HepG2 (cell line): Measurements from ENCODE around the gene FRAS1. TPM values are rescaled to one million over a fixed set of nuclear protein-coding genes. Genes with fewer than 3 reads are reported as not detected.

Source experiments
- CREM ChIP-seq, 2 experiments: sonication (generic) in 1 of 2; formaldehyde crosslinking in 1 of 2; IDR thresholded peaks; 2 replicates each; pipeline versions ENCODE4 v1.4.0 to v1.6.1; 2016 to 2020; ENCODE audit warnings: antibody characterized with exemption in 1 of 2, mild to moderate bottlenecking in 1 of 2, missing genetic modification reagents in 1 of 2
- HNF4A ChIP-seq: sonication (generic); formaldehyde crosslinking; IDR thresholded peaks from 2 replicates; pipeline ENCODE4 v1.4.0; 2020; ENCODE audit warnings: missing genetic modification reagents
- KMT2B ChIP-seq: IDR thresholded peaks from 2 replicates; pipeline ENCODE4 v1.6.1; 2016; ENCODE audit warnings: missing genetic modification reagents, missing compliant biosample characterization
- MZF1 ChIP-seq: sonication (generic); formaldehyde crosslinking; IDR thresholded peaks from 2 replicates; pipeline ENCODE4 v1.8.1; 2023; ENCODE audit warnings: mild to moderate bottlenecking, missing genetic modification reagents, borderline replicate concordance
- SCMH1 ChIP-seq: sonication (generic); formaldehyde crosslinking; IDR thresholded peaks from 2 replicates; pipeline ENCODE4 v1.9.0; 2021; ENCODE audit warnings: missing genetic modification reagents, mild to moderate bottlenecking, borderline replicate concordance
- YEATS4 ChIP-seq: sonication (generic); formaldehyde crosslinking; IDR thresholded peaks from 2 replicates; pipeline ENCODE4 v1.4.0; 2020; ENCODE audit warnings: missing genetic modification reagents, borderline replicate concordance
- ZNF317 ChIP-seq: sonication (generic); formaldehyde crosslinking; IDR thresholded peaks from 2 replicates; pipeline ENCODE4 v1.5.0; 2020; ENCODE audit warnings: mild to moderate bottlenecking, missing genetic modification reagents
- polyA plus RNA-seq, 8 experiments: library from polyadenylated mRNA; depleted of rRNA in 3 of 8; stranded (reverse) in 7 of 8; unstranded in 1 of 8; fragments of >200 nt; fragmentation: Illumina TruSeq in 4 of 8; extraction: Trizol in 4 of 8; gene quantifications; 2 replicates each; pipeline versions ENCODE4 v1.2.1 to v1.2.3, GENCODE V29; 2011 to 2016; ENCODE audit warnings: low read depth in 4 of 8, missing spikeins in 1 of 8, mixed read lengths in 1 of 8; ENCODE audit not compliant: insufficient read depth in 1 of 8
- total RNA-seq, 5 experiments: library from RNA; depleted of rRNA; stranded (reverse); fragments of >200 nt; fragmentation: Illumina TruSeq; extraction: Trizol; gene quantifications; 2 replicates each; pipeline ENCODE4 v1.2.3, GENCODE V29; 2016; ENCODE audit warnings: low read depth in 1 of 5
- TF ChIP-seq, protein P1 (sequence below): sonication (generic); formaldehyde crosslinking; IDR thresholded peaks from 2 replicates; pipeline ENCODE4 v1.9.0; 2022; ENCODE audit warnings: missing genetic modification reagents, mild to moderate bottlenecking, borderline replicate concordance
- TF ChIP-seq, protein P2 (sequence below): sonication (generic); formaldehyde crosslinking; IDR thresholded peaks from 2 replicates; pipeline ENCODE4 v1.4.0; 2020; ENCODE audit warnings: mild to moderate bottlenecking, missing genetic modification reagents
- TF ChIP-seq, protein P3 (sequence below): sonication (generic); formaldehyde crosslinking; IDR thresholded peaks from one replicate; pipeline ENCODE4 v1.5.1; 2020; ENCODE audit warnings: mild to moderate bottlenecking, missing genetic modification reagents; ENCODE audit errors: not compliant biosample characterization
- TF ChIP-seq, protein P4 (sequence below): sonication (generic); formaldehyde crosslinking; IDR thresholded peaks from 2 replicates; pipeline ENCODE4 v1.4.0; 2020; ENCODE audit warnings: missing genetic modification reagents
- TF ChIP-seq, protein P5 (sequence below): IDR thresholded peaks from 2 replicates; pipeline ENCODE4 v1.6.1; 2018; ENCODE audit warnings: missing genetic modification reagents, mild to moderate bottlenecking, missing compliant biosample characterization

FRAS1 gene
- total and polyA plus RNA-seq, 2 of the 13 experiments (the other 11 are each of a cell fraction or from before 2014, with no cell fraction given), result 22.5 to 31.6 TPM

DNA sequence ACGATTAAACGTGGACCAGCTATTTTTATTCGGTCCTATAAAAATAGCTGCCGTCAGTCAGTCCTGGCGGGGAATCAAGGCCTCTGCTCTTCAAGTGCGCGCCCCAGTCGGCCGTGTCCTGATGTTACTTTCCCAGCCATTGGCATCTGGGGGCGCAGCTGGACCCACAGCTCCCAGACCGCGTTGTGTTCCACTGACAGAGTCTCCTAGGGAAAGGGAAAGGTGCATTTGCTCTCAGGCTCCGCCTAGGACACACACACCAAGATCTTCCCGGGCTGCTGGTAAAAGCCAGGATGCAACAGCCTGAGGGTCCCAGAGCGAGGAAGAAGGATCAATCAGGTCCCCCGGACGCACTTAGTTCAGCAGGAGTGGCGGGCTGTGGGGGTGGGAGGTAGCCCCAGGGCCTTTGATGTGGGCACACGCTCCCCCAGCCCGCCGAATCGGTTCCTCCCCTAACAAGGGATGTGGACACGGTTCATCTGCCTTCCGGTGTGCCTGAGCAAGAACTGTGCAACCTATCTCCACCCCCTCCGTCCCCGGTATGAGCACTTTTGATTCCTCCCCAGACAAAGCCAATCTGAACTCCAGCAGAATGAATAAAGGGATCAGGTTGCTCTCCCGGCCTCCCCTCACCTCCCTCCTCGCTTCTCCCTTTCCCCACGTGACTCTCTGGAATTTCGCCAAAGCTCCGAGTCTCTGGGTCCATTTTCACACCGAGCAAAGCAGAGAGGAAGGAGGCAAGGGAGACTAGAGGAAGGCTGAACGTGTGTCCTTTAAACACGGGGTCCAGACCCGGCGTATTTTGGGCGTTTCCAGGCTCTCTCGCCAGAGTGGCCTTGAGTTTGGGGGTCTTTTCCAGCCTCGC is 626 bp upstream of the FRAS1 start (continued):
- TF ChIP-seq KMT2B (no peak), CREM (IDR thresholded peaks at IDR 0.05) (peak; percentile 32; the same call in 1 of the 2 replicates), CREM (CRISPR knock-in tag; IDR thresholded peaks at IDR 0.05) (no peak), ZNF317 (0 out of 2 replicates have a peak, but pooled peaks have one; percentile 34), HNF4A (no peak), YEATS4 (CRISPR knock-in tag) (peak; percentile 72), SCMH1 (no peak), MZF1 (CRISPR knock-in tag) (no peak)
- TF ChIP-seq, protein P1, sequence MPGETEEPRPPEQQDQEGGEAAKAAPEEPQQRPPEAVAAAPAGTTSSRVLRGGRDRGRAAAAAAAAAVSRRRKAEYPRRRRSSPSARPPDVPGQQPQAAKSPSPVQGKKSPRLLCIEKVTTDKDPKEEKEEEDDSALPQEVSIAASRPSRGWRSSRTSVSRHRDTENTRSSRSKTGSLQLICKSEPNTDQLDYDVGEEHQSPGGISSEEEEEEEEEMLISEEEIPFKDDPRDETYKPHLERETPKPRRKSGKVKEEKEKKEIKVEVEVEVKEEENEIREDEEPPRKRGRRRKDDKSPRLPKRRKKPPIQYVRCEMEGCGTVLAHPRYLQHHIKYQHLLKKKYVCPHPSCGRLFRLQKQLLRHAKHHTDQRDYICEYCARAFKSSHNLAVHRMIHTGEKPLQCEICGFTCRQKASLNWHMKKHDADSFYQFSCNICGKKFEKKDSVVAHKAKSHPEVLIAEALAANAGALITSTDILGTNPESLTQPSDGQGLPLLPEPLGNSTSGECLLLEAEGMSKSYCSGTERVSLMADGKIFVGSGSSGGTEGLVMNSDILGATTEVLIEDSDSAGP (CRISPR knock-in tag), result peak; percentile 80
- TF ChIP-seq, protein P2, sequence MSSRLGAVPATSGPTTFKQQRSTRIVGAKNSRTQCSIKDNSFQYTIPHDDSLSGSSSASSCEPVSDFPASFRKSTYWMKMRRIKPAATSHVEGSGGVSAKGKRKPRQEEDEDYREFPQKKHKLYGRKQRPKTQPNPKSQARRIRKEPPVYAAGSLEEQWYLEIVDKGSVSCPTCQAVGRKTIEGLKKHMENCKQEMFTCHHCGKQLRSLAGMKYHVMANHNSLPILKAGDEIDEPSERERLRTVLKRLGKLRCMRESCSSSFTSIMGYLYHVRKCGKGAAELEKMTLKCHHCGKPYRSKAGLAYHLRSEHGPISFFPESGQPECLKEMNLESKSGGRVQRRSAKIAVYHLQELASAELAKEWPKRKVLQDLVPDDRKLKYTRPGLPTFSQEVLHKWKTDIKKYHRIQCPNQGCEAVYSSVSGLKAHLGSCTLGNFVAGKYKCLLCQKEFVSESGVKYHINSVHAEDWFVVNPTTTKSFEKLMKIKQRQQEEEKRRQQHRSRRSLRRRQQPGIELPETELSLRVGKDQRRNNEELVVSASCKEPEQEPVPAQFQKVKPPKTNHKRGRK, result no peak
- TF ChIP-seq, protein P3, sequence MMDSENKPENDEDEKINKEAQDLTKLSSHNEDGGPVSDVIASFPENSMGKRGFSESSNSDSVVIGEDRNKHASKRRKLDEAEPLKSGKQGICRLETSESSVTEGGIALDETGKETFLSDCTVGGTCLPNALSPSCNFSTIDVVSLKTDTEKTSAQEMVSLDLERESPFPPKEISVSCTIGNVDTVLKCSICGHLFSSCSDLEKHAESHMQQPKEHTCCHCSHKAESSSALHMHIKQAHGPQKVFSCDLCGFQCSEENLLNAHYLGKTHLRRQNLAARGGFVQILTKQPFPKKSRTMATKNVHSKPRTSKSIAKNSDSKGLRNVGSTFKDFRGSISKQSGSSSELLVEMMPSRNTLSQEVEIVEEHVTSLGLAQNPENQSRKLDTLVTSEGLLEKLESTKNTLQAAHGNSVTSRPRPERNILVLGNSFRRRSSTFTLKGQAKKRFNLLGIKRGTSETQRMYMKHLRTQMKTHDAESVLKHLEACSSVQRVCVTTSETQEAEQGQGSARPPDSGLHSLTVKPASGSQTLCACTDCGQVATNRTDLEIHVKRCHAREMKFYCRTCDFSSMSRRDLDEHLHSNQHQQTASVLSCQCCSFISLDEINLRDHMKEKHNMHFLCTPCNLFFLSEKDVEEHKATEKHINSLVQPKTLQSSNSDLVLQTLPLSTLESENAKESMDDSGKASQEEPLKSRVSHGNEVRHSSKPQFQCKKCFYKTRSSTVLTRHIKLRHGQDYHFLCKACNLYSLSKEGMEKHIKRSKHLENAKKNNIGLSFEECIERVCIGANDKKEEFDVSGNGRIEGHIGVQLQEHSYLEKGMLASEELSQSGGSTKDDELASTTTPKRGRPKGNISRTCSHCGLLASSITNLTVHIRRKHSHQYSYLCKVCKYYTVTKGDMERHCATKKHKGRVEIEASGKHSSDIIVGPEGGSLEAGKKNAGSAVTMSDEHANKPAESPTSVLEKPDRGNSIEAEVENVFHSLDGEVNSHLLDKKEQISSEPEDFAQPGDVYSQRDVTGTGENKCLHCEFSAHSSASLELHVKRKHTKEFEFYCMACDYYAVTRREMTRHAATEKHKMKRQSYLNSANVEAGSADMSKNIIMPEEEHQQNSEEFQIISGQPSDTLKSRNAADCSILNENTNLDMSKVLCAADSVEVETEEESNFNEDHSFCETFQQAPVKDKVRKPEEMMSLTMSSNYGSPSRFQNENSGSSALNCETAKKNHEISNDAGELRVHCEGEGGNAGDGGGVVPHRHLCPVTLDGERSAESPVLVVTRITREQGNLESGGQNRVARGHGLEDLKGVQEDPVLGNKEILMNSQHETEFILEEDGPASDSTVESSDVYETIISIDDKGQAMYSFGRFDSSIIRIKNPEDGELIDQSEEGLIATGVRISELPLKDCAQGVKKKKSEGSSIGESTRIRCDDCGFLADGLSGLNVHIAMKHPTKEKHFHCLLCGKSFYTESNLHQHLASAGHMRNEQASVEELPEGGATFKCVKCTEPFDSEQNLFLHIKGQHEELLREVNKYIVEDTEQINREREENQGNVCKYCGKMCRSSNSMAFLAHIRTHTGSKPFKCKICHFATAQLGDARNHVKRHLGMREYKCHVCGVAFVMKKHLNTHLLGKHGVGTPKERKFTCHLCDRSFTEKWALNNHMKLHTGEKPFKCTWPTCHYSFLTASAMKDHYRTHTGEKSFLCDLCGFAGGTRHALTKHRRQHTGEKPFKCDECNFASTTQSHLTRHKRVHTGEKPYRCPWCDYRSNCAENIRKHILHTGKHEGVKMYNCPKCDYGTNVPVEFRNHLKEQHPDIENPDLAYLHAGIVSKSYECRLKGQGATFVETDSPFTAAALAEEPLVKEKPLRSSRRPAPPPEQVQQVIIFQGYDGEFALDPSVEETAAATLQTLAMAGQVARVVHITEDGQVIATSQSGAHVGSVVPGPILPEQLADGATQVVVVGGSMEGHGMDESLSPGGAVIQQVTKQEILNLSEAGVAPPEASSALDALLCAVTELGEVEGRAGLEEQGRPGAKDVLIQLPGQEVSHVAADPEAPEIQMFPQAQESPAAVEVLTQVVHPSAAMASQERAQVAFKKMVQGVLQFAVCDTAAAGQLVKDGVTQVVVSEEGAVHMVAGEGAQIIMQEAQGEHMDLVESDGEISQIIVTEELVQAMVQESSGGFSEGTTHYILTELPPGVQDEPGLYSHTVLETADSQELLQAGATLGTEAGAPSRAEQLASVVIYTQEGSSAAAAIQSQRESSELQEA, result no peak
- TF ChIP-seq, protein P4, sequence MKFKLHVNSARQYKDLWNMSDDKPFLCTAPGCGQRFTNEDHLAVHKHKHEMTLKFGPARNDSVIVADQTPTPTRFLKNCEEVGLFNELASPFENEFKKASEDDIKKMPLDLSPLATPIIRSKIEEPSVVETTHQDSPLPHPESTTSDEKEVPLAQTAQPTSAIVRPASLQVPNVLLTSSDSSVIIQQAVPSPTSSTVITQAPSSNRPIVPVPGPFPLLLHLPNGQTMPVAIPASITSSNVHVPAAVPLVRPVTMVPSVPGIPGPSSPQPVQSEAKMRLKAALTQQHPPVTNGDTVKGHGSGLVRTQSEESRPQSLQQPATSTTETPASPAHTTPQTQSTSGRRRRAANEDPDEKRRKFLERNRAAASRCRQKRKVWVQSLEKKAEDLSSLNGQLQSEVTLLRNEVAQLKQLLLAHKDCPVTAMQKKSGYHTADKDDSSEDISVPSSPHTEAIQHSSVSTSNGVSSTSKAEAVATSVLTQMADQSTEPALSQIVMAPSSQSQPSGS, result 0 out of 2 replicates have a peak, but pooled peaks have one; percentile 3
- TF ChIP-seq, protein P5, sequence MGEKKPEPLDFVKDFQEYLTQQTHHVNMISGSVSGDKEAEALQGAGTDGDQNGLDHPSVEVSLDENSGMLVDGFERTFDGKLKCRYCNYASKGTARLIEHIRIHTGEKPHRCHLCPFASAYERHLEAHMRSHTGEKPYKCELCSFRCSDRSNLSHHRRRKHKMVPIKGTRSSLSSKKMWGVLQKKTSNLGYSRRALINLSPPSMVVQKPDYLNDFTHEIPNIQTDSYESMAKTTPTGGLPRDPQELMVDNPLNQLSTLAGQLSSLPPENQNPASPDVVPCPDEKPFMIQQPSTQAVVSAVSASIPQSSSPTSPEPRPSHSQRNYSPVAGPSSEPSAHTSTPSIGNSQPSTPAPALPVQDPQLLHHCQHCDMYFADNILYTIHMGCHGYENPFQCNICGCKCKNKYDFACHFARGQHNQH (CRISPR knock-in tag), result peak; percentile 70
